Panc1 (cell line): ENCODE data around the gene TTC23L. TPM values are rescaled to one million over a fixed set of nuclear protein-coding genes. Genes with fewer than 3 reads are reported as not detected.

Experiments used
- ATAC-seq: fragments of 200-7000 bp; cut with Tn5 transposase; 2 replicates; pipeline ENCODE4 v1.9.1; 2020; ENCODE audit warnings: mild to moderate bottlenecking, moderate library complexity
- BruUV-seq: library from RNA; stranded (reverse); fragments of 400-500 nt; replicated peaks from 2 replicates; lab custom pipeline; 2021; lab: Mats Ljungman, UMichigan
- CTCF ChIA-PET: fragments of 300-600 bp; sonication (Branson Sonifier 250); formaldehyde crosslinking; loops from one replicate; lab custom pipeline; 2022; ENCODE audit warnings: antibody characterized with exemption; lab: Charles Lee
- POLR2A ChIA-PET: fragments of 300-600 bp; sonication (Branson Sonifier 250); formaldehyde crosslinking; loops from one replicate; lab custom pipeline; 2022; ENCODE audit warnings: antibody characterized with exemption; lab: Charles Lee
- DNase-seq: peaks from one replicate; pipeline ENCODE4 v3.0.0-alpha.2; 2010; ENCODE audit warnings: low read depth, low spot score
- H3K27ac ChIP-seq: 2 replicates; pipeline ENCODE4 v1.5.1; 2011; ENCODE audit warnings: mild to moderate bottlenecking, low read length, inconsistent platforms
- H3K27me3 ChIP-seq: fragments of 200-500 bp; sonication (Bioruptor generic); 2 replicates; pipeline ENCODE4 v1.6.0; 2014; ENCODE audit warnings: low read length, inconsistent platforms; ENCODE audit not compliant: control insufficient read depth, insufficient read depth
- H3K36me3 ChIP-seq: fragments of 200-500 bp; sonication (Bioruptor generic); 2 replicates; pipeline ENCODE4 v1.5.1; 2014; ENCODE audit warnings: inconsistent platforms, mild to moderate bottlenecking, low read length, moderate library complexity; ENCODE audit not compliant: control insufficient read depth, insufficient read depth
- H3K4me1 ChIP-seq: 2 replicates; pipeline ENCODE4 v1.5.1; 2011; ENCODE audit warnings: inconsistent platforms, mild to moderate bottlenecking, low read length, moderate library complexity; ENCODE audit not compliant: control insufficient read depth, insufficient read depth
- H3K4me3 ChIP-seq, 2 experiments: 2 replicates each; pipeline ENCODE4 v1.5.1; 2011 to 2012; ENCODE audit warnings: low read depth in 2 of 2, low read length in 2 of 2, mild to moderate bottlenecking in 2 of 2, inconsistent platforms in 1 of 2, moderate library complexity in 1 of 2
- H3K9me3 ChIP-seq: fragments of 200-500 bp; sonication (Bioruptor generic); 2 replicates; pipeline ENCODE4 v1.5.1; 2014; ENCODE audit warnings: low read depth, mild to moderate bottlenecking, inconsistent platforms, low read length, moderate library complexity; ENCODE audit not compliant: control insufficient read depth, insufficient read depth
- POLR2AphosphoS5 ChIP-seq: IDR thresholded peaks from 2 replicates; pipeline ENCODE4 v1.6.1; 2012; ENCODE audit warnings: mild to moderate bottlenecking, low read depth, low read length, moderate library complexity
- SIN3A ChIP-seq: IDR thresholded peaks from 2 replicates; pipeline ENCODE4 v1.6.1; 2012; ENCODE audit warnings: low read depth, mild to moderate bottlenecking, low read length, moderate library complexity, borderline replicate concordance; ENCODE audit not compliant: insufficient read depth
- TCF7L2 ChIP-seq: IDR thresholded peaks from 2 replicates; pipeline ENCODE4 v1.6.1; 2011; ENCODE audit warnings: mild to moderate bottlenecking, low read depth, low read length, inconsistent platforms
- in situ Hi-C: cut with HindIII; loops from 2 replicates; pipeline ENCODE4 v1.10.0; 2016; ENCODE audit warnings: low sequenced_read_pairs, low pct_unique_long_range_greater_than_20kb
- intact Hi-C: fragments of 100-400 bp; cut with micrococcal nuclease; formaldehyde crosslinking; loops from one replicate; pipeline ENCODE4 v1.10.0; 2022; ENCODE audit not compliant: unreplicated experiment
- total RNA-seq: library from RNA; stranded (reverse); gene quantifications from one replicate; pipeline ENCODE4 v1.2.1, GENCODE V29; 2021; ENCODE audit not compliant: unreplicated experiment
- TF ChIP-seq, protein P1 (sequence below): fragments of 450-650 bp; IDR thresholded peaks from 2 replicates; pipeline ENCODE4 v1.5.1; 2017; ENCODE audit warnings: mild to moderate bottlenecking
- TF ChIP-seq, protein P2 (sequence below), 2 experiments: IDR thresholded peaks; 2 replicates each; pipeline ENCODE4 v1.6.1; 2011 to 2012; ENCODE audit warnings: low read depth in 2 of 2, control low read depth in 1 of 2, low read length in 1 of 2, mild to moderate bottlenecking in 1 of 2, moderate library complexity in 1 of 2; ENCODE audit not compliant: insufficient read depth in 1 of 2

Gene TTC23L
- total RNA-seq, 1 experiment from 2014 or later = not detected

DNA sequence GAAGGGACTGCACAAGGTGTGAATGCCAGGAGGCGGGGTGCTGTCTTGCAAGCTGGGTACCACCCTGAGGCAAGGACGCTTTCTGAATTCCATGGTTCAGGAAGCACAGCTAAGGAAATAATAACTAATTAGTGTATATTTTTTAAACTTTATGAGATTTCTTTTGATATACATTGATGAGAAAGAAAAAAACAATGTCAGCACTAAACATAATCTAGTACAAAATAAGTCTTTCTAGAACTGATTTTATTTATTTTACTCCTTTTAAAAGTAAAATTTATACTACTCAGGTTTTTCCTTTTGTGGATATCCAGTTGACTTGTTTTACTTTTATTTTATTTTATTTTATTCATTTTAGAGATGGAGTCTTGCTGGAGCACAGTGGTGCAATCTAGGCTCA lies 94.0 kb downstream of the TTC23L start:
- Histone ChIP-seq H3K4me3 (no peak overlapping the region), H3K4me1 (peaks cover 16% of the 10 kb centered on the region), H3K36me3 (peaks cover 20% of the 10 kb centered on the region), H3K27ac (no peak overlapping the region), H3K27me3 (no peaks in the 10 kb centered on the region), H3K9me3 (no peaks in the 10 kb centered on the region)
- TF ChIP-seq, protein P1, sequence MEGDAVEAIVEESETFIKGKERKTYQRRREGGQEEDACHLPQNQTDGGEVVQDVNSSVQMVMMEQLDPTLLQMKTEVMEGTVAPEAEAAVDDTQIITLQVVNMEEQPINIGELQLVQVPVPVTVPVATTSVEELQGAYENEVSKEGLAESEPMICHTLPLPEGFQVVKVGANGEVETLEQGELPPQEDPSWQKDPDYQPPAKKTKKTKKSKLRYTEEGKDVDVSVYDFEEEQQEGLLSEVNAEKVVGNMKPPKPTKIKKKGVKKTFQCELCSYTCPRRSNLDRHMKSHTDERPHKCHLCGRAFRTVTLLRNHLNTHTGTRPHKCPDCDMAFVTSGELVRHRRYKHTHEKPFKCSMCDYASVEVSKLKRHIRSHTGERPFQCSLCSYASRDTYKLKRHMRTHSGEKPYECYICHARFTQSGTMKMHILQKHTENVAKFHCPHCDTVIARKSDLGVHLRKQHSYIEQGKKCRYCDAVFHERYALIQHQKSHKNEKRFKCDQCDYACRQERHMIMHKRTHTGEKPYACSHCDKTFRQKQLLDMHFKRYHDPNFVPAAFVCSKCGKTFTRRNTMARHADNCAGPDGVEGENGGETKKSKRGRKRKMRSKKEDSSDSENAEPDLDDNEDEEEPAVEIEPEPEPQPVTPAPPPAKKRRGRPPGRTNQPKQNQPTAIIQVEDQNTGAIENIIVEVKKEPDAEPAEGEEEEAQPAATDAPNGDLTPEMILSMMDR = no peak
- no peak for TF ChIP-seq POLR2AphosphoS5
- TF ChIP-seq TCF7L2 = no peak
- TF ChIP-seq SIN3A = no peak
- TF ChIP-seq, protein P2, sequence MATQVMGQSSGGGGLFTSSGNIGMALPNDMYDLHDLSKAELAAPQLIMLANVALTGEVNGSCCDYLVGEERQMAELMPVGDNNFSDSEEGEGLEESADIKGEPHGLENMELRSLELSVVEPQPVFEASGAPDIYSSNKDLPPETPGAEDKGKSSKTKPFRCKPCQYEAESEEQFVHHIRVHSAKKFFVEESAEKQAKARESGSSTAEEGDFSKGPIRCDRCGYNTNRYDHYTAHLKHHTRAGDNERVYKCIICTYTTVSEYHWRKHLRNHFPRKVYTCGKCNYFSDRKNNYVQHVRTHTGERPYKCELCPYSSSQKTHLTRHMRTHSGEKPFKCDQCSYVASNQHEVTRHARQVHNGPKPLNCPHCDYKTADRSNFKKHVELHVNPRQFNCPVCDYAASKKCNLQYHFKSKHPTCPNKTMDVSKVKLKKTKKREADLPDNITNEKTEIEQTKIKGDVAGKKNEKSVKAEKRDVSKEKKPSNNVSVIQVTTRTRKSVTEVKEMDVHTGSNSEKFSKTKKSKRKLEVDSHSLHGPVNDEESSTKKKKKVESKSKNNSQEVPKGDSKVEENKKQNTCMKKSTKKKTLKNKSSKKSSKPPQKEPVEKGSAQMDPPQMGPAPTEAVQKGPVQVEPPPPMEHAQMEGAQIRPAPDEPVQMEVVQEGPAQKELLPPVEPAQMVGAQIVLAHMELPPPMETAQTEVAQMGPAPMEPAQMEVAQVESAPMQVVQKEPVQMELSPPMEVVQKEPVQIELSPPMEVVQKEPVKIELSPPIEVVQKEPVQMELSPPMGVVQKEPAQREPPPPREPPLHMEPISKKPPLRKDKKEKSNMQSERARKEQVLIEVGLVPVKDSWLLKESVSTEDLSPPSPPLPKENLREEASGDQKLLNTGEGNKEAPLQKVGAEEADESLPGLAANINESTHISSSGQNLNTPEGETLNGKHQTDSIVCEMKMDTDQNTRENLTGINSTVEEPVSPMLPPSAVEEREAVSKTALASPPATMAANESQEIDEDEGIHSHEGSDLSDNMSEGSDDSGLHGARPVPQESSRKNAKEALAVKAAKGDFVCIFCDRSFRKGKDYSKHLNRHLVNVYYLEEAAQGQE (IDR thresholded peaks at IDR 0.05; ENCODE audit: insufficient read depth in 1 of 2, low read depth in 2 of 2, low read length in 1 of 2) = no peak
- DNase-seq (no peak), ATAC-seq (no peak)
- in situ Hi-C loops = no loop called here
- ChIA-PET CTCF (no interaction called here), POLR2A (no interaction called here)
- BruUV-seq = no TSS peak
- intact Hi-C loops = no loop called here

DNA sequence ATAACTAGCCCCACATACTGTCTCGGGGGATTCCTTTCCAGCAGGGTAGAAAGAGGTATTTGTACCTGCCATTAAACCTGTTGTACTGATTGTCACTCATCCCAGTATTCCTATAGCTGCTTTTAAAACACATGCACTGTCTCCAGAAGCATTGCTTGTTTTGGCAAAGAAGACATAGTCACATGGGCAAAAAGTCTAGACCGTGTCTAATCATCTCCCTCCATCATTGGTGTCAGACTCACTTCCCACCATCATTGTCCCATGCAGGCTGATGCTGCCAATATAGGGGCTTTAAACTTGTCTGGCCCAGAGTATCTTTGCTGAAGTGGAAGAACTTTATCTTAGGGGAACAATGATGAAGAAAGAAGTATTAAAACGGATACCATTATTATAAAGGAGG lies 103.0 kb downstream of the TTC23L start:
- BruUV-seq = no TSS peak
- no peak for ATAC-seq
- no peaks in the 10 kb centered on the region for H3K4me1 ChIP-seq
- no peaks in the 10 kb centered on the region for H3K27me3 ChIP-seq
- H3K27ac ChIP-seq = no peak overlapping the region
- POLR2A ChIA-PET = no interaction called here
- CTCF ChIA-PET = no interaction called here
- peaks cover 41% of the 10 kb centered on the region for H3K36me3 ChIP-seq
- in situ Hi-C loops (no loop called here), intact Hi-C loops (no loop called here)
- TF ChIP-seq, protein P1 = no peak
- no peak for TF ChIP-seq POLR2AphosphoS5
- TF ChIP-seq, protein P2 (IDR thresholded peaks at IDR 0.05; ENCODE audit: insufficient read depth in 1 of 2, low read depth in 2 of 2, low read length in 1 of 2) = no peak
- no peak for TF ChIP-seq TCF7L2
- TF ChIP-seq SIN3A = no peak
- DNase-seq = no peak
- H3K4me3 ChIP-seq = no peak overlapping the region
- H3K9me3 ChIP-seq = no peaks in the 10 kb centered on the region
